Hepatocyte (in vitro differentiated cells): ENCODE measurements around the gene POMGNT2.

Source experiments
- EZH2 ChIP-seq: fragments of 200-600 bp; sonication (generic); IDR thresholded peaks from 2 replicates; pipeline ENCODE4 v1.6.1; 2016; ENCODE audit warnings: antibody characterized with exemption, mild to moderate bottlenecking, borderline replicate concordance
- EZH2phosphoT487 ChIP-seq: fragments of 200-600 bp; sonication (generic); IDR thresholded peaks from one replicate; pipeline ENCODE4 v1.6.1; 2018; ENCODE audit warnings: antibody characterized with exemption, mild to moderate bottlenecking, low read depth, moderate library complexity; ENCODE audit not compliant: unreplicated experiment, severe bottlenecking
- TF ChIP-seq, protein P1 (sequence below): fragments of 200-600 bp; sonication (generic); IDR thresholded peaks from 2 replicates; pipeline ENCODE4 v1.5.1; 2016; ENCODE audit warnings: antibody characterized with exemption, mild to moderate bottlenecking; ENCODE audit not compliant: poor library complexity

DNA sequence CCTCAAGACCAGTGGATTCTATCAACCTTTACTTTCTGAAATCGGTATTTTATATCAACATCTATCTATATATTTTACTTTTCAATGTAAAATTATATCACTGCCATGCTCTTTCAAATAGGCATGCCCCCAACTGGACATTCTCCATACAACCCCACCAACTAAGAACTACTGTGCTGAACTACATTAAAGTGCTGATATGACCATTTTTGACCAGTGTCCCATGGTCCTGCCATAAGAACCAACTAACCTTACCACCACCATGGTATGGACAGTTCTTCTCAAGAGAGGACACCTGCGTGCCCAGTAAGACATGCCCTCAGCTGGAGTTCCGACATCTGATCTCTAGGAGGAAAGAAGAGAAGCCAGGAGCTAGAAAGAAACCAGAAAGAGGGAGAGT is 15.6 kb downstream of the POMGNT2 start:
- TF ChIP-seq, protein P1, sequence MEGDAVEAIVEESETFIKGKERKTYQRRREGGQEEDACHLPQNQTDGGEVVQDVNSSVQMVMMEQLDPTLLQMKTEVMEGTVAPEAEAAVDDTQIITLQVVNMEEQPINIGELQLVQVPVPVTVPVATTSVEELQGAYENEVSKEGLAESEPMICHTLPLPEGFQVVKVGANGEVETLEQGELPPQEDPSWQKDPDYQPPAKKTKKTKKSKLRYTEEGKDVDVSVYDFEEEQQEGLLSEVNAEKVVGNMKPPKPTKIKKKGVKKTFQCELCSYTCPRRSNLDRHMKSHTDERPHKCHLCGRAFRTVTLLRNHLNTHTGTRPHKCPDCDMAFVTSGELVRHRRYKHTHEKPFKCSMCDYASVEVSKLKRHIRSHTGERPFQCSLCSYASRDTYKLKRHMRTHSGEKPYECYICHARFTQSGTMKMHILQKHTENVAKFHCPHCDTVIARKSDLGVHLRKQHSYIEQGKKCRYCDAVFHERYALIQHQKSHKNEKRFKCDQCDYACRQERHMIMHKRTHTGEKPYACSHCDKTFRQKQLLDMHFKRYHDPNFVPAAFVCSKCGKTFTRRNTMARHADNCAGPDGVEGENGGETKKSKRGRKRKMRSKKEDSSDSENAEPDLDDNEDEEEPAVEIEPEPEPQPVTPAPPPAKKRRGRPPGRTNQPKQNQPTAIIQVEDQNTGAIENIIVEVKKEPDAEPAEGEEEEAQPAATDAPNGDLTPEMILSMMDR: no peak
- TF ChIP-seq EZH2phosphoT487 (no peak), EZH2 (no peak)
